Renal pelvis (tissue), 4 donors: ENCODE data around the gene SSTR3. TPM values are rescaled to one million over a fixed set of nuclear protein-coding genes. Genes with fewer than 3 reads are reported as not detected.

ENCODE experiments used
- DNase-seq: peaks from one replicate; pipeline ENCODE4 v3.0.0-alpha.2; 2013
- polyA plus RNA-seq, 3 donors: library from polyadenylated mRNA; unstranded; fragments of 120-200 nt; gene quantifications; one replicate each; pipeline ENCODE4 v1.2.1, GENCODE V29; 2013; ENCODE audit not compliant: insufficient read length in 3 of 3

The SSTR3 gene
- polyA plus RNA-seq, 3 donors = 1.1 to 1.2 (median 1.2) TPM

- no peak for DNase-seq
Observed at GRCh38 chr22:37167981-37168647, 44.2 kb downstream of the SSTR3 start.

- DNase-seq = no peak
Observed at GRCh38 chr22:37167176-37167980, 44.9 kb downstream of the SSTR3 start.

- DNase-seq = peak; percentile 73
Observed at GRCh38 chr22:37166675-37167066, 45.6 kb downstream of the SSTR3 start.

GRCh38 chr22:37165940-37166674 is 46.2 kb downstream of the SSTR3 start:
- DNase-seq = no peak

GRCh38 chr22:37165066-37165465 is 47.2 kb downstream of the SSTR3 start:
- no peak for DNase-seq

- DNase-seq = no peak
Observed at GRCh38 chr22:37164505-37164887, 47.8 kb downstream of the SSTR3 start.

- DNase-seq = no peak
Observed at GRCh38 chr22:37163575-37164504, 48.4 kb downstream of the SSTR3 start.

GRCh38 chr22:37163096-37163489 is 49.2 kb downstream of the SSTR3 start:
- DNase-seq = no peak

- DNase-seq = no peak
Observed at GRCh38 chr22:37162221-37163095, 49.8 kb downstream of the SSTR3 start.

GRCh38 chr22:37161443-37161842 is 50.8 kb downstream of the SSTR3 start:
- no peak for DNase-seq

GRCh38 chr22:37160027-37160426 is 52.2 kb downstream of the SSTR3 start:
- no peak for DNase-seq

- no peak for DNase-seq
Observed at GRCh38 chr22:37158963-37159290, 53.4 kb downstream of the SSTR3 start.

- no peak for DNase-seq
Observed at GRCh38 chr22:37157516-37158285, 54.6 kb downstream of the SSTR3 start.

GRCh38 chr22:37156686-37157435 is 55.4 kb downstream of the SSTR3 start:
- no peak for DNase-seq

- no peak for DNase-seq
Observed at GRCh38 chr22:37155971-37156370, 56.3 kb downstream of the SSTR3 start.

GRCh38 chr22:37154925-37155712 is 57.2 kb downstream of the SSTR3 start:
- DNase-seq = no peak
